Choroid plexus epithelial cell (primary cell): ENCODE results near the gene FBXW7.
"Not testable (repeated sequence)": the region's sequence is repeated elsewhere in the genome, so short reads cannot be mapped to it uniquely, and the experiment has no call there.

Source experiments
- DNase-seq: peaks from one replicate; pipeline ENCODE4 v3.0.0-alpha.2; 2010; ENCODE audit warnings: low read depth
- H3K4me3 ChIP-seq: 2 replicates; pipeline ENCODE4 v1.5.1; 2011; ENCODE audit warnings: low read depth, mild to moderate bottlenecking, control low read depth, low read length, moderate library complexity
- TF ChIP-seq, protein P1 (sequence below): conservative IDR thresholded peaks from 2 replicates; pipeline ENCODE4 v1.5.1; 2011; ENCODE audit warnings: low read depth, mild to moderate bottlenecking, control low read depth, inconsistent platforms, low read length, moderate library complexity

FBXW7 gene

DNA sequence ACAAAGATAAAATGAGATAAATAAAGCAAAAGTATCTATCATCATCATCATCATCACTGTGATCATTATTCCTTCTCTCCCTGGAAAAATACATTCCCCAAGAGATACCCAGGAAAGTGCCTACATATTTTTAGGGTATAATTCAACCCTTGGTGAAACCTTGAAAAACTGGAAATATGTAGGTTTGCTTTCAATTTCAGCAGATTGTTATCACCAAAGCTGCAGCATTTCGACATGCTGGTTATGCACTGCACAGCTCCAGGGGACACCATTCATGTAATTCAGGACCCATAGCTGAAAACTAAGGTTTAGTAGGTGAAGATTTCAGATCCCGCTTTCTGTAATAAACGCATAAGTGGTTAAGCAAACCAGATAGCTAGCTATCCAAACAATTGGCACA is 28.4 kb upstream of the FBXW7 start:
- TF ChIP-seq, protein P1, sequence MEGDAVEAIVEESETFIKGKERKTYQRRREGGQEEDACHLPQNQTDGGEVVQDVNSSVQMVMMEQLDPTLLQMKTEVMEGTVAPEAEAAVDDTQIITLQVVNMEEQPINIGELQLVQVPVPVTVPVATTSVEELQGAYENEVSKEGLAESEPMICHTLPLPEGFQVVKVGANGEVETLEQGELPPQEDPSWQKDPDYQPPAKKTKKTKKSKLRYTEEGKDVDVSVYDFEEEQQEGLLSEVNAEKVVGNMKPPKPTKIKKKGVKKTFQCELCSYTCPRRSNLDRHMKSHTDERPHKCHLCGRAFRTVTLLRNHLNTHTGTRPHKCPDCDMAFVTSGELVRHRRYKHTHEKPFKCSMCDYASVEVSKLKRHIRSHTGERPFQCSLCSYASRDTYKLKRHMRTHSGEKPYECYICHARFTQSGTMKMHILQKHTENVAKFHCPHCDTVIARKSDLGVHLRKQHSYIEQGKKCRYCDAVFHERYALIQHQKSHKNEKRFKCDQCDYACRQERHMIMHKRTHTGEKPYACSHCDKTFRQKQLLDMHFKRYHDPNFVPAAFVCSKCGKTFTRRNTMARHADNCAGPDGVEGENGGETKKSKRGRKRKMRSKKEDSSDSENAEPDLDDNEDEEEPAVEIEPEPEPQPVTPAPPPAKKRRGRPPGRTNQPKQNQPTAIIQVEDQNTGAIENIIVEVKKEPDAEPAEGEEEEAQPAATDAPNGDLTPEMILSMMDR: no peak
- H3K4me3 ChIP-seq: no peak overlapping the region
- DNase-seq: peak; percentile 25

DNA sequence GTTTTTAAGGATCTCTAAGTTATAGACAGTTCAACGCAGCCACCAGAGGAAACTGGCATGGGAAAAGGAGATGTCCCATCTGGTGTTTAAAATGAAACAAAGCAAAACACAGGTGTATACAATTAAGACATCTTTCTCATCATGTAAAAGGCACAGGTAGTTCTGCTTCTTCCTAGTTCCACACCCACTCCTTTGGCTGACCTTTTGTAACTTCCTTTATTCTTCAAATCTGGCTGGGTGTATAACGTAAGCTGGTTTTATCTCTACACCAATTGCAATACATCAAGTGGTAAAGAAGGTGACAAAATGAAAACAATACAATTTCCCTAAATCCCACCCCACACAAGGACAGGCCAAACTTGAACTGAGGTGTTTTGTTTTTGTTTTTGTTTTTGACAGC is 27.3 kb upstream of the FBXW7 start:
- no peak overlapping the region for H3K4me3 ChIP-seq
- DNase-seq: no peak
- TF ChIP-seq, protein P1: no peak

DNA sequence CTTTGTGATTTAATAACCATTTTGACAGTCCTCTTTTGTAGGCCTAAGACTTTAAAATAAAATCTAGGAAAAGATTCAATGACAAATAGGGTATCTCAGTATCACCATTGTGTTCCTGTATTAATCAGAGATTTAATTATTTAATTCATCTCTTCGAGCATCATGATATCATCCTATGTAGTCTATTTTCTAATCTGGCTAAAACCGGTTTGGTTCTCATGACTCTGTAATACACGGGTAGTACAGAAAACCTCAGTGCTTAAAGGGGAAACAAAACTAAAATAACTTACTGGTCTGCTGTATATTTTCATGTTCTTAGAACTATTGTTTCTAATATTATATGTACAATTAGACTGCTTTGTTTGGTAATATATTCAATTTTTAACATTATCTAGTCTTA is 23.7 kb upstream of the FBXW7 start:
- no peak overlapping the region for H3K4me3 ChIP-seq

DNA sequence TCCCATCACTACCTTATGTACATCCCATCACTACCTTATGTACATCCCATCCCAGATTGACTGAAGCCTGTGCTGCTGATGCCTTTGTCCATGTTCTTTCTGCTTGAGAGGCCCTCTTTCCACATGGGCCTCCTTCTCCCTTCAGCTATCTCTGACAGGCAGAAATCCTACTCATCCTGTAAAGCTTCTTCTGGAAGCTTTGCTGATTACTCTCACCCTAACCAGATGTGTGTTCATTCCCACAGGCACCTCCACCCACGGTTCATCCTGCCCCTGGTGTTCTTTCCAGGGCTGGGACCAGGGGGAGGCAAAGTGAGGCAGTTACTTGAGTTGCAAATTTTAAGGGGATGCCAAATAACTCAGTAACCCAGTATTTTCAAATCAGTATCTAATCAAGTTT is 22.5 kb upstream of the FBXW7 start:
- no peak overlapping the region for H3K4me3 ChIP-seq
- no peak for DNase-seq
- TF ChIP-seq, protein P1: no peak

More for the DNA sequence above, 23.7 kb upstream of the FBXW7 start:
- TF ChIP-seq, protein P1: no peak
- no peak for DNase-seq

DNA sequence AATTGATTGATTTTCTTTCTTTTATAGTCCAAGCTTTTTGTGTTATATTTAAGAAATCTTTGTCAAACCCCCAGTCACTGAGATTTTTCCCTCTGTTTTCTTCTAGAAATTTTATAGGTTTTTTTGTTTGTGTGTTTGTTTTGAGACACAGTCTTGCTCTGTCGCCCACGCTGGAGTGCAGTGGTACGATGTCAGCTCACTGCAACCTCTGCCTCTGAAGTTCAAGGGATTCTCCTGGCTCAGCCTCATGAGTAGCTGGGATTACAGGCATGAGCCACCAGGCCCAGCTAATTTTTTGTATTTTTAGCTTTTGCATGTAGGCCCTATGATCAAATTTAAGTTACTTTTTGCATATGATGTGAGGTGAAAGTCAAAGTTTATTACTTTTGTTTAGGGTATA is 20.9 kb upstream of the FBXW7 start:
- no peak for DNase-seq
- TF ChIP-seq, protein P1: no peak
- no peak overlapping the region for H3K4me3 ChIP-seq

DNA sequence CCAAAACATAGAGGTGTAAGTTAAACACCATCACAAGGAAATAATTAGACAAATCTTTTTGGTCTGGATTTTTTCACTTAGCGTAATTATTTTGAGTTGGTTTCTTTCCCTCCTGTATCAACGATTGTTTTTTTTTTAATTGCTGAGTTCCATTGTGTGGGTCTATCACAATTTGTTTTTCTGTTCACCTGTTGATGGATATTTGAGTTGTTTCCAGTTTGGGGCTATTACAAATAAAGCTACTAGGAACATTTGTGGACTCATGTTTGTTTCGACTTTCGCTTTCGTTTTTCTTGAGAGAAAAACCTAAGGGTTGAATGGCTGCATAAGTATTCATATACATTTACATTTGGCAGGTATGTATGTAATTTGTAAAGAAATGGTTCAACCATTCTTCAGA is 20.4 kb upstream of the FBXW7 start:
- DNase-seq: no peak
- H3K4me3 ChIP-seq: no peak overlapping the region
- TF ChIP-seq, protein P1: no peak

DNA sequence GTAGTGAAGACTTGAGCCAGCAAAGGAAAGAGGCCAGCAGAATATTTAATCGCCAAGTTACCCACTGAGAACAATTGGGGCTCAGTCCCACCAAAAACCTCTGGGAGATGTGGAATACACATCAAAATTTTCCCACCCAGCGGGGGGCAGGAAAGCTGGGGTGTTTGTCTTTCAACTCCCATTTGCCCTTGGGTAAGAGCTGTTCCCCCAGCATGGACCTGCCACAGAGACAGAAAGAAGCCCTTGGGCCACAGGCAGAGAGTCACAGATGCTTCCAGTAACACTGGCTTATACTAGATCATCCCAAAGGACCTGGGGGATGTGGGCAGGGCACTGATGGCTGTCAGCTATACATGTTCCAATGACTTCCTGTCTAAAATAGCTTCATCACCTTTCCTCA is 18.9 kb upstream of the FBXW7 start:
- H3K4me3 ChIP-seq: no peak overlapping the region

DNA sequence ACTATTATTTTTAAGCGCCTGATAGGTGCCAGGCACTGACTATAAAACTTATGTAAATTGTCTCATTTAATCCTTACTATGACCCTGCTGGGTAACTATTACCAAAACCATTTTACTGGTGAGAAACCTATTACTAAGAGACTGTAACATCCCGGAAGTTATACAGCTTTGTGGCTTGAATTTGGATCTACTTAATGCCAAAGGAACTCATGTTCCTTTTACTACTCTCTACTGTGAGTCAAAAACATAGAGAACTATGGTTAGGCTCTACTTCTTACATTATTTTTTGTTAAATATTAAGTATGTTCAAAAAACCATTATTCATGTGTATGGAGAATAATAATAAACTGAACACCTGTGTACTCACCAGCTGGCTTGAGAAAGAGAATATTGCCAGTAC is 14.8 kb upstream of the FBXW7 start:
- not testable (repeated sequence) for DNase-seq, H3K4me3 ChIP-seq

More for the DNA sequence above, 18.9 kb upstream of the FBXW7 start:
- no peak for DNase-seq
- TF ChIP-seq, protein P1: no peak
